HepG2 (cell line): ENCODE results near the gene FAM222B. TPM values are rescaled to one million over a fixed set of nuclear protein-coding genes. Genes with fewer than 3 reads are reported as not detected.

Source experiments
- ARHGAP35 ChIP-seq: sonication (generic); formaldehyde crosslinking; IDR thresholded peaks from 2 replicates; pipeline ENCODE4 v1.9.0; 2022; ENCODE audit warnings: mild to moderate bottlenecking, inconsistent platforms, moderate library complexity, missing genetic modification reagents, borderline replicate concordance
- ARNT2 ChIP-seq: sonication (generic); formaldehyde crosslinking; IDR thresholded peaks from 2 replicates; pipeline ENCODE4 v1.8.0; 2022; ENCODE audit warnings: mild to moderate bottlenecking, low read depth, missing genetic modification reagents, moderate library complexity
- E2F1 ChIP-seq: sonication (generic); formaldehyde crosslinking; IDR thresholded peaks from 2 replicates; pipeline ENCODE4 v1.5.0; 2020; ENCODE audit warnings: missing genetic modification reagents
- EEA1 ChIP-seq: sonication (generic); formaldehyde crosslinking; IDR thresholded peaks from 2 replicates; pipeline ENCODE4 v1.5.1; 2020; ENCODE audit warnings: mild to moderate bottlenecking, missing genetic modification reagents, borderline replicate concordance
- FOXA1 ChIP-seq, 2 experiments: fragments of 450-650 bp in 1 of 2; sonication (generic) in 1 of 2; formaldehyde crosslinking in 1 of 2; IDR thresholded peaks; 2 replicates each; pipeline versions ENCODE4 v1.4.0 to v1.6.1; 2016 to 2020; ENCODE audit warnings: missing genetic modification reagents in 1 of 2
- GABPB1 ChIP-seq: IDR thresholded peaks from 2 replicates; pipeline ENCODE4 v1.6.1; 2016; ENCODE audit warnings: mild to moderate bottlenecking, missing genetic modification reagents, moderate library complexity, missing compliant biosample characterization
- GZF1 ChIP-seq: sonication (generic); formaldehyde crosslinking; IDR thresholded peaks from 2 replicates; pipeline ENCODE4 v1.5.1; 2020; ENCODE audit warnings: mild to moderate bottlenecking, missing genetic modification reagents
- HNRNPLL ChIP-seq: fragments of 200-400 bp; formaldehyde crosslinking; IDR thresholded peaks from 2 replicates; pipeline ENCODE4 v1.6.1; 2017; ENCODE audit warnings: mild to moderate bottlenecking, low read depth, low read length; ENCODE audit not compliant: poor library complexity, severe bottlenecking
- MBD4 ChIP-seq: IDR thresholded peaks from 2 replicates; pipeline ENCODE4 v1.6.1; 2012; ENCODE audit warnings: low read length, inconsistent platforms, borderline replicate concordance
- NFYB ChIP-seq: sonication (generic); formaldehyde crosslinking; IDR thresholded peaks from 2 replicates; pipeline ENCODE4 v1.4.0; 2020; ENCODE audit warnings: missing genetic modification reagents
- NR1H2 ChIP-seq: sonication (generic); formaldehyde crosslinking; IDR thresholded peaks from 2 replicates; pipeline ENCODE4 v1.8.1; 2022; ENCODE audit warnings: low read depth, missing genetic modification reagents, borderline replicate concordance
- SMARCE1 ChIP-seq: fragments of 450-650 bp; IDR thresholded peaks from 2 replicates; pipeline ENCODE4 v1.6.1; 2017; ENCODE audit warnings: borderline replicate concordance
- ZNF160 ChIP-seq: sonication (generic); formaldehyde crosslinking; IDR thresholded peaks from 2 replicates; pipeline ENCODE4 v1.8.0; 2022; ENCODE audit warnings: mild to moderate bottlenecking, inconsistent platforms, missing genetic modification reagents
- ZNF180 ChIP-seq: sonication (generic); formaldehyde crosslinking; IDR thresholded peaks from 2 replicates; pipeline ENCODE4 v1.4.0; 2020; ENCODE audit warnings: low read depth, missing genetic modification reagents, borderline replicate concordance
- ZNF275 ChIP-seq: sonication (generic); formaldehyde crosslinking; IDR thresholded peaks from 2 replicates; pipeline ENCODE4 v1.8.0; 2022; ENCODE audit warnings: missing genetic modification reagents, mild to moderate bottlenecking, inconsistent platforms, borderline replicate concordance
- ZNF3 ChIP-seq: IDR thresholded peaks from 2 replicates; pipeline ENCODE4 v1.7.0; 2017; ENCODE audit warnings: inconsistent platforms
- ZNF782 ChIP-seq: sonication (generic); formaldehyde crosslinking; IDR thresholded peaks from 2 replicates; pipeline ENCODE4 v1.4.0; 2020; ENCODE audit warnings: missing genetic modification reagents, mild to moderate bottlenecking, borderline replicate concordance
- polyA plus RNA-seq, 8 experiments: library from polyadenylated mRNA; depleted of rRNA in 3 of 8; stranded (reverse) in 7 of 8; unstranded in 1 of 8; fragments of >200 nt; fragmentation: Illumina TruSeq in 4 of 8; extraction: Trizol in 4 of 8; gene quantifications; 2 replicates each; pipeline versions ENCODE4 v1.2.1 to v1.2.3, GENCODE V29; 2011 to 2016; ENCODE audit warnings: low read depth in 4 of 8, missing spikeins in 1 of 8, mixed read lengths in 1 of 8; ENCODE audit not compliant: insufficient read depth in 1 of 8
- total RNA-seq, 5 experiments: library from RNA; depleted of rRNA; stranded (reverse); fragments of >200 nt; fragmentation: Illumina TruSeq; extraction: Trizol; gene quantifications; 2 replicates each; pipeline ENCODE4 v1.2.3, GENCODE V29; 2016; ENCODE audit warnings: low read depth in 1 of 5
- TF ChIP-seq, protein P1 (sequence below): sonication (generic); formaldehyde crosslinking; IDR thresholded peaks from 2 replicates; pipeline ENCODE4 v1.9.0; 2021; ENCODE audit warnings: missing genetic modification reagents, borderline replicate concordance

The FAM222B gene
- total and polyA plus RNA-seq, 2 of the 13 experiments (the other 11 are each of a cell fraction or from before 2014, with no cell fraction given): 3.5 to 7.3 TPM

- TF ChIP-seq ARHGAP35 (CRISPR knock-in tag) (peak; percentile 85), GABPB1 (CRISPR knock-in tag) (peak; percentile 67), ZNF160 (no peak; the same call in 1 of the 2 replicates), MBD4 (no peak), NFYB (CRISPR knock-in tag) (no peak), ARNT2 (peak; percentile 47; the same call in 1 of the 2 replicates), NR1H2 (CRISPR knock-in tag) (no peak), E2F1 (CRISPR knock-in tag) (no peak; the same call in 1 of the 2 replicates), ZNF180 (CRISPR knock-in tag) (no peak), ZNF275 (CRISPR knock-in tag) (no peak), EEA1 (no peak), FOXA1 (IDR thresholded peaks at IDR 0.05) (no peak), FOXA1 (CRISPR knock-in tag; IDR thresholded peaks at IDR 0.05) (peak; percentile 47; the same call in 1 of the 2 replicates), ZNF3 (CRISPR knock-in tag) (no peak), ZNF782 (CRISPR knock-in tag) (no peak; the same call in 1 of the 2 replicates), SMARCE1 (no peak), HNRNPLL (peak; percentile 46), GZF1 (CRISPR knock-in tag) (no peak; the same call in 1 of the 2 replicates)
- TF ChIP-seq, protein P1, sequence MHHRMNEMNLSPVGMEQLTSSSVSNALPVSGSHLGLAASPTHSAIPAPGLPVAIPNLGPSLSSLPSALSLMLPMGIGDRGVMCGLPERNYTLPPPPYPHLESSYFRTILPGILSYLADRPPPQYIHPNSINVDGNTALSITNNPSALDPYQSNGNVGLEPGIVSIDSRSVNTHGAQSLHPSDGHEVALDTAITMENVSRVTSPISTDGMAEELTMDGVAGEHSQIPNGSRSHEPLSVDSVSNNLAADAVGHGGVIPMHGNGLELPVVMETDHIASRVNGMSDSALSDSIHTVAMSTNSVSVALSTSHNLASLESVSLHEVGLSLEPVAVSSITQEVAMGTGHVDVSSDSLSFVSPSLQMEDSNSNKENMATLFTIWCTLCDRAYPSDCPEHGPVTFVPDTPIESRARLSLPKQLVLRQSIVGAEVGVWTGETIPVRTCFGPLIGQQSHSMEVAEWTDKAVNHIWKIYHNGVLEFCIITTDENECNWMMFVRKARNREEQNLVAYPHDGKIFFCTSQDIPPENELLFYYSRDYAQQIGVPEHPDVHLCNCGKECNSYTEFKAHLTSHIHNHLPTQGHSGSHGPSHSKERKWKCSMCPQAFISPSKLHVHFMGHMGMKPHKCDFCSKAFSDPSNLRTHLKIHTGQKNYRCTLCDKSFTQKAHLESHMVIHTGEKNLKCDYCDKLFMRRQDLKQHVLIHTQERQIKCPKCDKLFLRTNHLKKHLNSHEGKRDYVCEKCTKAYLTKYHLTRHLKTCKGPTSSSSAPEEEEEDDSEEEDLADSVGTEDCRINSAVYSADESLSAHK (CRISPR knock-in tag): 0 out of 2 replicates have a peak, but pooled peaks have one; percentile 65
Measured at GRCh38 chr17:28726627-28727491, 115.7 kb downstream of the FAM222B start (continued).
